ENCODE results near the gene CPNE6.

DNA sequence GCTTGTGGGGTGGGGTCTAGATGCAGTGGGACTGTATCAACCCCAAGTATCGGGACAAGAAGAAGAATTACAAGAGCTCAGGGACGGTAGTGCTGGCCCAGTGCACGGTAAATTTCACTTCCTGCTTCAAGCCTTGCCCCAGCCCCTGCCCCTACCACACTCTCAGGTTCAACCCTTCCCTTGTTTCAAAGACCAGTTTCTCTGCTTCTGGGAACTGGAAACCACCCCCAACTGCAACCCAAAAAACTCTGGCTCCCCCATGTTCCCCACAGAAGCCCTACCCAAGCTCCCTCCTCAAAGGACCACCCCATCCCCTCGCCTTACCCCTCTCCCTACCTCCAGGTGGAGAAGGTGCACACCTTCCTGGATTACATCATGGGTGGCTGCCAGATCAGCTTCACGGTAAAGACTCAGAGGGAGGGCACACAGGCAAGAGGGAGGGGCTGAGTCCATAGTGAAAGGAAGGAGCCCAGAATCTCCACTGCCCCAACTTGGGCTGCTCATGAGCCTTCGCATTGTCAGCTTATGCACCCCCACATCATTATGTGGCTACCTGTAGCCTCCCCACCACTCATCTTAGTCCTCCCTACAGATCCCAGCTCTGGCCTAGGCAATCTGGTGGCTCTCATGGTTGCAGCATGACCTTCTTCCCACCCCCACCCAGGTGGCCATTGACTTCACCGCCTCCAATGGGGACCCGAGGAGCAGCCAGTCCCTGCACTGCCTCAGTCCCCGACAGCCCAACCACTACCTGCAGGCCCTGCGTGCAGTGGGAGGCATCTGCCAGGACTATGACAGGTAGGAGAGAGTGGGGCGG, 4.3 kb downstream of the CPNE6 start:
- TF ChIP-seq, protein P1, sequence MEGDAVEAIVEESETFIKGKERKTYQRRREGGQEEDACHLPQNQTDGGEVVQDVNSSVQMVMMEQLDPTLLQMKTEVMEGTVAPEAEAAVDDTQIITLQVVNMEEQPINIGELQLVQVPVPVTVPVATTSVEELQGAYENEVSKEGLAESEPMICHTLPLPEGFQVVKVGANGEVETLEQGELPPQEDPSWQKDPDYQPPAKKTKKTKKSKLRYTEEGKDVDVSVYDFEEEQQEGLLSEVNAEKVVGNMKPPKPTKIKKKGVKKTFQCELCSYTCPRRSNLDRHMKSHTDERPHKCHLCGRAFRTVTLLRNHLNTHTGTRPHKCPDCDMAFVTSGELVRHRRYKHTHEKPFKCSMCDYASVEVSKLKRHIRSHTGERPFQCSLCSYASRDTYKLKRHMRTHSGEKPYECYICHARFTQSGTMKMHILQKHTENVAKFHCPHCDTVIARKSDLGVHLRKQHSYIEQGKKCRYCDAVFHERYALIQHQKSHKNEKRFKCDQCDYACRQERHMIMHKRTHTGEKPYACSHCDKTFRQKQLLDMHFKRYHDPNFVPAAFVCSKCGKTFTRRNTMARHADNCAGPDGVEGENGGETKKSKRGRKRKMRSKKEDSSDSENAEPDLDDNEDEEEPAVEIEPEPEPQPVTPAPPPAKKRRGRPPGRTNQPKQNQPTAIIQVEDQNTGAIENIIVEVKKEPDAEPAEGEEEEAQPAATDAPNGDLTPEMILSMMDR (conservative IDR thresholded peaks at IDR 0.05; ENCODE audit: low read length), result no peak
- no peak for TF ChIP-seq EZH2phosphoT487 (IDR thresholded peaks at IDR 0.05; ENCODE audit: borderline replicate concordance, low read depth, low read length)

Data from OCI-LY7 (cell line).